ENCODE data around the gene B4GALT2. TPM values are rescaled to one million over a fixed set of nuclear protein-coding genes. Genes with fewer than 3 reads are reported as not detected.

The B4GALT2 gene
- total and polyA plus RNA-seq, 2 of the 8 experiments (the other 6 are each of a cell fraction or from before 2014, with no cell fraction given): 56.5 to 121 TPM

DNA sequence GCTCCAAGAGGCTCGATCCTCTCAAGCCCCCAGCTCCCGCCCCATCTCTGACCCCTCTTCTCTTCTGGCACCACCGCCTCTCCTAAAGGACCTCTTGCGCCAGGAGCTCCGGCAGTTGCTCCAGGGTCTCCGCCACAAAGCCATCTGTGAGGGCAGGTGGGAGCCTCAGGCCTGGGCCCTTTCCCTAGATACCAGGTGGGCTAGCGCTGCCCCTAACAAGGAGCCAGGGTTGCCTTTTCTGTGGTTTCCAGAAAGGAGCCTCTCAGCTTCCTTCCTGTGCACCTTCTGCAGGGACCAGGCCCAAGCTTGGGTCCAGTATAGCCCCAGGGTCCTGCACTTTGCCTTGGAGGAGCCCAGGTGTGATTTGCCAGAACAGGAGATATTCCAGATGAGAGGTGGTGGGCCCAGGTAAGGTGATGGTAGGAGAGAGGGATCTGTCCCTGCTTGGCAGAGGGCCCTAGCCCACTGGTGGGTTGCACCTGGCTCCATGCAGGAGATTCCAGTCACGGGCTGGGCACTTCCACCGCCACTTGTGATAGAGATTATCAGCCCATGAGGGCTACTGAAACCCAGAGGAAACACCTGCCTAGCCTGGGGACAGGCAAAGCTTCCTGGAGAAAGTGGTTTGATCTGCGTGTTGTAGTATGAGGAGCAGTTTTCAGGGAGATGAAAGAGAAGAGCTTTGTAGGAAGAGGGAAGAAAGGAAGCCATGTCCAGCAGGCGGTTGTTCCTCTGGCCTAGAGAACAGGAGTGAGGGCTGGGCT, 13.4 kb downstream of the B4GALT2 start:
- Histone ChIP-seq H2BK12ac (ENCODE audit: low read depth, low read length) (no peak overlapping the region), H3K79me2 (ENCODE audit: control insufficient read depth in 1 of 2, insufficient read depth in 2 of 2, low read length in 2 of 2) (no peaks in the 10 kb centered on the region), H3K4me1 (replicated peaks in 1 of 4; ENCODE audit: control insufficient read depth in 3 of 4, insufficient read depth in 4 of 4, low read length in 3 of 4) (peaks cover 0 to 5% (median 4%) of the 10 kb centered on the region in 4 experiments; a peak in 5 of 7 replicates), H3K79me1 (ENCODE audit: low read depth, low read length) (no peaks in the 10 kb centered on the region), H3K14ac (ENCODE audit: insufficient read length) (no peak overlapping the region), H3K23ac (ENCODE audit: insufficient read length) (no peak overlapping the region), H2BK15ac (ENCODE audit: low read length) (no peak overlapping the region), H3K4me3 (ENCODE audit: extremely low read depth in 1 of 4, insufficient read depth in 2 of 4, low read depth in 3 of 4, low read length in 4 of 4) (peak overlapping the region; percentile 48 to 72 (median 64)), H3K56ac (replicated peaks; ENCODE audit: insufficient read length, low read depth, low read length) (peak overlapping the region; percentile 66), H3K36me3 (ENCODE audit: control insufficient read depth in 2 of 4, insufficient read depth in 4 of 4, low read length in 3 of 4) (no peaks in the 10 kb centered on the region), H3K23me2 (ENCODE audit: low read depth, low read length) (peaks cover 12% of the 10 kb centered on the region; the same call in 1 of the 2 replicates), H3K27ac (ENCODE audit: low read depth, low read length) (no peak overlapping the region), H2BK5ac (ENCODE audit: low read depth, low read length) (no peak overlapping the region), H4K20me1 (replicated peaks in 1 of 2; ENCODE audit: control insufficient read depth in 1 of 2, insufficient read depth in 2 of 2, low read length in 2 of 2) (peaks cover 2% of the 10 kb centered on the region in 2 experiments), H4K8ac (ENCODE audit: extremely low read depth, insufficient read depth, low read length) (peak overlapping the region; percentile 63; the same call in 1 of the 2 replicates), H3K9me3 (ENCODE audit: insufficient read depth in 2 of 2, low read depth in 1 of 2, low read length in 1 of 2) (no peaks in the 10 kb centered on the region), H2BK120ac (replicated peaks; ENCODE audit: low read depth, low read length) (no peak overlapping the region), H3K18ac (ENCODE audit: extremely low read depth, low read length) (peak overlapping the region; percentile 87; the same call in 1 of the 2 replicates), H4K5ac (ENCODE audit: insufficient read length, low read depth, low read length) (peak overlapping the region; percentile 77), H4K91ac (replicated peaks; ENCODE audit: insufficient read length, low read length) (no peak overlapping the region), H2AFZ (ENCODE audit: low read length) (no peak overlapping the region), H2AK5ac (ENCODE audit: low read depth, low read length) (0 out of 2 replicates have a peak overlapping the region, but pooled peaks have one; percentile 53), H3K9ac (replicated peaks in 1 of 4; ENCODE audit: extremely low read depth in 1 of 4, low read depth in 3 of 4, low read length in 3 of 4) (peak overlapping the region in 3 of 4 experiments; percentile 14 to 54 (median 46); a peak in 4 of 7 replicates), H2BK20ac (ENCODE audit: low read length) (no peak overlapping the region), H3K4ac (replicated peaks; ENCODE audit: insufficient read length, low read depth, low read length) (no peak overlapping the region), H3K4me2 (ENCODE audit: insufficient read depth in 1 of 2, low read depth in 2 of 2, low read length in 2 of 2) (peak overlapping the region; percentile 92 to 96), H3K27me3 (replicated peaks in 1 of 4; ENCODE audit: control insufficient read depth in 3 of 4, extremely low read depth in 1 of 4, insufficient read depth in 3 of 4, low read length in 3 of 4) (no peaks in the 10 kb centered on the region)
- TF ChIP-seq, protein P1, sequence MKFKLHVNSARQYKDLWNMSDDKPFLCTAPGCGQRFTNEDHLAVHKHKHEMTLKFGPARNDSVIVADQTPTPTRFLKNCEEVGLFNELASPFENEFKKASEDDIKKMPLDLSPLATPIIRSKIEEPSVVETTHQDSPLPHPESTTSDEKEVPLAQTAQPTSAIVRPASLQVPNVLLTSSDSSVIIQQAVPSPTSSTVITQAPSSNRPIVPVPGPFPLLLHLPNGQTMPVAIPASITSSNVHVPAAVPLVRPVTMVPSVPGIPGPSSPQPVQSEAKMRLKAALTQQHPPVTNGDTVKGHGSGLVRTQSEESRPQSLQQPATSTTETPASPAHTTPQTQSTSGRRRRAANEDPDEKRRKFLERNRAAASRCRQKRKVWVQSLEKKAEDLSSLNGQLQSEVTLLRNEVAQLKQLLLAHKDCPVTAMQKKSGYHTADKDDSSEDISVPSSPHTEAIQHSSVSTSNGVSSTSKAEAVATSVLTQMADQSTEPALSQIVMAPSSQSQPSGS (IDR thresholded peaks at IDR 0.05; ENCODE audit: low read length): 0 out of 2 replicates have a peak, but pooled peaks have one; percentile 65
- TF ChIP-seq GTF2F1 (IDR thresholded peaks at IDR 0.05; ENCODE audit: borderline replicate concordance, low read depth, low read length) (no peak), POLR2AphosphoS5 (IDR thresholded peaks at IDR 0.05; ENCODE audit: low read depth, low read length) (no peak), SP4 (IDR thresholded peaks at IDR 0.05; ENCODE audit: low read length) (0 out of 2 replicates have a peak, but pooled peaks have one; percentile 24), JUN (IDR thresholded peaks at IDR 0.05; ENCODE audit: low read depth, low read length) (no peak)
- TF ChIP-seq, protein P2, sequence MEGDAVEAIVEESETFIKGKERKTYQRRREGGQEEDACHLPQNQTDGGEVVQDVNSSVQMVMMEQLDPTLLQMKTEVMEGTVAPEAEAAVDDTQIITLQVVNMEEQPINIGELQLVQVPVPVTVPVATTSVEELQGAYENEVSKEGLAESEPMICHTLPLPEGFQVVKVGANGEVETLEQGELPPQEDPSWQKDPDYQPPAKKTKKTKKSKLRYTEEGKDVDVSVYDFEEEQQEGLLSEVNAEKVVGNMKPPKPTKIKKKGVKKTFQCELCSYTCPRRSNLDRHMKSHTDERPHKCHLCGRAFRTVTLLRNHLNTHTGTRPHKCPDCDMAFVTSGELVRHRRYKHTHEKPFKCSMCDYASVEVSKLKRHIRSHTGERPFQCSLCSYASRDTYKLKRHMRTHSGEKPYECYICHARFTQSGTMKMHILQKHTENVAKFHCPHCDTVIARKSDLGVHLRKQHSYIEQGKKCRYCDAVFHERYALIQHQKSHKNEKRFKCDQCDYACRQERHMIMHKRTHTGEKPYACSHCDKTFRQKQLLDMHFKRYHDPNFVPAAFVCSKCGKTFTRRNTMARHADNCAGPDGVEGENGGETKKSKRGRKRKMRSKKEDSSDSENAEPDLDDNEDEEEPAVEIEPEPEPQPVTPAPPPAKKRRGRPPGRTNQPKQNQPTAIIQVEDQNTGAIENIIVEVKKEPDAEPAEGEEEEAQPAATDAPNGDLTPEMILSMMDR (IDR thresholded peaks at IDR 0.05; ENCODE audit: control extremely low read depth in 1 of 3, insufficient read depth in 1 of 3, low read depth in 1 of 3, low read length in 3 of 3): no peak
- CTCF ChIA-PET (ENCODE audit: partially characterized antibody): interaction anchor here (0.6 to 21.8 kb wide), 19 partner anchors 10 to 1328 kb away, joined by 3 to 478 read pairs (median 4); partner anchors contain the start of genes ATP6V0B and SLC6A9
- WGBS, 2 experiments (ENCODE audit: extremely low coverage in 1 of 2, insufficient coverage in 1 of 2, insufficient read length in 1 of 2, insufficient replicate concordance in 2 of 2, low coverage in 1 of 2, low lambda C conversion rate in 2 of 2, missing lambda C conversion rate in 1 of 2): 36% methylated on average over 11 of the region's 11 CpGs; no CpG with 5 or more reads in 1 of the 2 experiments
- FAIRE-seq: no peak
- POLR2A ChIA-PET (ENCODE audit: partially characterized antibody): interaction anchor here (0.6 to 13.6 kb wide), 20 partner anchors 9 to 814 kb away, joined by 3 to 189 read pairs (median 4); partner anchors contain the start of genes ATP6V0B, B4GALT2, DPH2 and IPO13
- no peak for DNase-seq (ENCODE audit: low read depth in 1 of 2, low spot score in 2 of 2)

All from H1 (cell line).